HepG2 (cell line): ENCODE data around the gene GNAI2. TPM values are rescaled to one million over a fixed set of nuclear protein-coding genes. Genes with fewer than 3 reads are reported as not detected.

Experiments used
- AHR ChIP-seq: IDR thresholded peaks from 2 replicates; pipeline ENCODE4 v1.6.1; 2018; ENCODE audit warnings: missing genetic modification reagents, missing compliant biosample characterization
- BCL6 ChIP-seq: IDR thresholded peaks from 2 replicates; pipeline ENCODE4 v1.6.1; 2016; ENCODE audit warnings: missing genetic modification reagents, missing compliant biosample characterization
- CBFB ChIP-seq: sonication (generic); formaldehyde crosslinking; IDR thresholded peaks from 2 replicates; pipeline ENCODE4 v1.4.0; 2020; ENCODE audit warnings: missing genetic modification reagents
- CHCHD3 ChIP-seq: sonication (generic); formaldehyde crosslinking; IDR thresholded peaks from 2 replicates; pipeline ENCODE4 v1.8.0; 2022; ENCODE audit warnings: mild to moderate bottlenecking, missing genetic modification reagents, moderate library complexity
- DPF2 ChIP-seq: sonication (generic); formaldehyde crosslinking; IDR thresholded peaks from 2 replicates; pipeline ENCODE4 v1.4.0; 2020; ENCODE audit warnings: mild to moderate bottlenecking, low read depth, missing genetic modification reagents, borderline replicate concordance
- HDAC6 ChIP-seq: fragments of 200-600 bp; sonication (generic); IDR thresholded peaks from 2 replicates; pipeline ENCODE4 v1.7.0; 2017; ENCODE audit warnings: mild to moderate bottlenecking, antibody characterized with exemption, low read length, low read depth
- HOXA3 ChIP-seq: sonication (generic); formaldehyde crosslinking; IDR thresholded peaks from 2 replicates; pipeline ENCODE4 v1.5.0; 2020; ENCODE audit warnings: missing genetic modification reagents
- IRF2 ChIP-seq: IDR thresholded peaks from 2 replicates; pipeline ENCODE4 v1.6.1; 2018; ENCODE audit warnings: missing genetic modification reagents, missing compliant biosample characterization
- MTERF4 ChIP-seq: sonication (generic); formaldehyde crosslinking; IDR thresholded peaks from 2 replicates; pipeline ENCODE4 v1.8.0; 2023; ENCODE audit warnings: mild to moderate bottlenecking, missing genetic modification reagents
- PCBP1 ChIP-seq: fragments of 200-400 bp; formaldehyde crosslinking; IDR thresholded peaks from 2 replicates; pipeline ENCODE4 v1.6.1; 2017; ENCODE audit warnings: mild to moderate bottlenecking, low read depth, low read length, borderline replicate concordance
- ZFP1 ChIP-seq: IDR thresholded peaks from 2 replicates; pipeline ENCODE4 v1.6.1; 2016
- ZKSCAN8 ChIP-seq: IDR thresholded peaks from 2 replicates; pipeline ENCODE4 v1.6.1; 2016; ENCODE audit warnings: borderline replicate concordance, missing genetic modification reagents, missing compliant biosample characterization
- ZMYM2 ChIP-seq: sonication (generic); formaldehyde crosslinking; IDR thresholded peaks from 2 replicates; pipeline ENCODE4 v1.8.0; 2022; ENCODE audit warnings: mild to moderate bottlenecking, missing genetic modification reagents
- ZNF10 ChIP-seq: sonication (generic); formaldehyde crosslinking; IDR thresholded peaks from 2 replicates; pipeline ENCODE4 v1.4.0; 2020; ENCODE audit warnings: mild to moderate bottlenecking, low read depth, missing genetic modification reagents, borderline replicate concordance
- ZNF260 ChIP-seq: sonication (generic); formaldehyde crosslinking; IDR thresholded peaks from 2 replicates; pipeline ENCODE4 v1.4.0; 2020; ENCODE audit warnings: missing genetic modification reagents, low read depth, mild to moderate bottlenecking, borderline replicate concordance
- ZNF768 ChIP-seq: sonication (generic); formaldehyde crosslinking; IDR thresholded peaks from 2 replicates; pipeline ENCODE4 v1.4.0; 2020; ENCODE audit warnings: missing genetic modification reagents
- polyA plus RNA-seq, 8 experiments: library from polyadenylated mRNA; depleted of rRNA in 3 of 8; stranded (reverse) in 7 of 8; unstranded in 1 of 8; fragments of >200 nt; fragmentation: Illumina TruSeq in 4 of 8; extraction: Trizol in 4 of 8; gene quantifications; 2 replicates each; pipeline versions ENCODE4 v1.2.1 to v1.2.3, GENCODE V29; 2011 to 2016; ENCODE audit warnings: low read depth in 4 of 8, missing spikeins in 1 of 8, mixed read lengths in 1 of 8; ENCODE audit not compliant: insufficient read depth in 1 of 8
- total RNA-seq, 5 experiments: library from RNA; depleted of rRNA; stranded (reverse); fragments of >200 nt; fragmentation: Illumina TruSeq; extraction: Trizol; gene quantifications; 2 replicates each; pipeline ENCODE4 v1.2.3, GENCODE V29; 2016; ENCODE audit warnings: low read depth in 1 of 5
- TF ChIP-seq, protein P1 (sequence below): sonication (generic); formaldehyde crosslinking; IDR thresholded peaks from 2 replicates; pipeline ENCODE4 v1.4.0; 2020; ENCODE audit warnings: mild to moderate bottlenecking, missing genetic modification reagents, borderline replicate concordance
- TF ChIP-seq, protein P2 (sequence below): sonication (generic); formaldehyde crosslinking; IDR thresholded peaks from 2 replicates; pipeline ENCODE4 v1.4.0; 2020; ENCODE audit warnings: low read depth, mild to moderate bottlenecking, missing genetic modification reagents
- TF ChIP-seq, protein P3 (sequence below): sonication (generic); formaldehyde crosslinking; IDR thresholded peaks from 2 replicates; pipeline ENCODE4 v1.4.0; 2020; ENCODE audit warnings: missing genetic modification reagents
- TF ChIP-seq, protein P4 (sequence below): sonication (generic); formaldehyde crosslinking; IDR thresholded peaks from 2 replicates; pipeline ENCODE4 v1.8.0; 2022; ENCODE audit warnings: mild to moderate bottlenecking, missing genetic modification reagents, borderline replicate concordance
- TF ChIP-seq, protein P5 (sequence below): sonication (generic); formaldehyde crosslinking; IDR thresholded peaks from 2 replicates; pipeline ENCODE4 v1.5.0; 2020; ENCODE audit warnings: mild to moderate bottlenecking, low read depth, missing genetic modification reagents, borderline replicate concordance

The GNAI2 gene
- total and polyA plus RNA-seq, 2 of the 13 experiments (the other 11 are each of a cell fraction or from before 2014, with no cell fraction given), result 51.1 to 66.2 TPM

GRCh38 chr3:50235716-50236483, at the start of gene GNAI2 (continued):
- TF ChIP-seq PCBP1, result no peak
- no peak for TF ChIP-seq ZNF260 (CRISPR knock-in tag)
- TF ChIP-seq CBFB (CRISPR knock-in tag), result no peak
- no peak for TF ChIP-seq CHCHD3 (CRISPR knock-in tag)
- TF ChIP-seq, protein P1, sequence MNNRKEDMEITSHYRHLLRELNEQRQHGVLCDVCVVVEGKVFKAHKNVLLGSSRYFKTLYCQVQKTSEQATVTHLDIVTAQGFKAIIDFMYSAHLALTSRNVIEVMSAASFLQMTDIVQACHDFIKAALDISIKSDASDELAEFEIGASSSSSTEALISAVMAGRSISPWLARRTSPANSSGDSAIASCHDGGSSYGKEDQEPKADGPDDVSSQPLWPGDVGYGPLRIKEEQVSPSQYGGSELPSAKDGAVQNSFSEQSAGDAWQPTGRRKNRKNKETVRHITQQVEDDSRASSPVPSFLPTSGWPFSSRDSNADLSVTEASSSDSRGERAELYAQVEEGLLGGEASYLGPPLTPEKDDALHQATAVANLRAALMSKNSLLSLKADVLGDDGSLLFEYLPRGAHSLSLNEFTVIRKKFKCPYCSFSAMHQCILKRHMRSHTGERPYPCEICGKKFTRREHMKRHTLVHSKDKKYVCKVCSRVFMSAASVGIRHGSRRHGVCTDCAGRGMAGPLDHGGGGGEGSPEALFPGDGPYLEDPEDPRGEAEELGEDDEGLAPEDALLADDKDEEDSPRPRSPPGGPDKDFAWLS, result no peak
- TF ChIP-seq MTERF4 (CRISPR knock-in tag), result no peak
- no peak for TF ChIP-seq ZKSCAN8 (CRISPR knock-in tag)
- no peak for TF ChIP-seq BCL6 (CRISPR knock-in tag)
- TF ChIP-seq ZMYM2, result no peak
- no peak for TF ChIP-seq DPF2 (CRISPR knock-in tag)
- TF ChIP-seq ZNF768 (CRISPR knock-in tag), result 0 out of 2 replicates have a peak, but pooled peaks have one; percentile 28
- TF ChIP-seq, protein P2, sequence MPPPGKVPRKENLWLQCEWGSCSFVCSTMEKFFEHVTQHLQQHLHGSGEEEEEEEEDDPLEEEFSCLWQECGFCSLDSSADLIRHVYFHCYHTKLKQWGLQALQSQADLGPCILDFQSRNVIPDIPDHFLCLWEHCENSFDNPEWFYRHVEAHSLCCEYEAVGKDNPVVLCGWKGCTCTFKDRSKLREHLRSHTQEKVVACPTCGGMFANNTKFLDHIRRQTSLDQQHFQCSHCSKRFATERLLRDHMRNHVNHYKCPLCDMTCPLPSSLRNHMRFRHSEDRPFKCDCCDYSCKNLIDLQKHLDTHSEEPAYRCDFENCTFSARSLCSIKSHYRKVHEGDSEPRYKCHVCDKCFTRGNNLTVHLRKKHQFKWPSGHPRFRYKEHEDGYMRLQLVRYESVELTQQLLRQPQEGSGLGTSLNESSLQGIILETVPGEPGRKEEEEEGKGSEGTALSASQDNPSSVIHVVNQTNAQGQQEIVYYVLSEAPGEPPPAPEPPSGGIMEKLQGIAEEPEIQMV (CRISPR knock-in tag), result no peak; the same call in 1 of the 2 replicates
- no peak for TF ChIP-seq IRF2 (CRISPR knock-in tag)
- TF ChIP-seq, protein P3, sequence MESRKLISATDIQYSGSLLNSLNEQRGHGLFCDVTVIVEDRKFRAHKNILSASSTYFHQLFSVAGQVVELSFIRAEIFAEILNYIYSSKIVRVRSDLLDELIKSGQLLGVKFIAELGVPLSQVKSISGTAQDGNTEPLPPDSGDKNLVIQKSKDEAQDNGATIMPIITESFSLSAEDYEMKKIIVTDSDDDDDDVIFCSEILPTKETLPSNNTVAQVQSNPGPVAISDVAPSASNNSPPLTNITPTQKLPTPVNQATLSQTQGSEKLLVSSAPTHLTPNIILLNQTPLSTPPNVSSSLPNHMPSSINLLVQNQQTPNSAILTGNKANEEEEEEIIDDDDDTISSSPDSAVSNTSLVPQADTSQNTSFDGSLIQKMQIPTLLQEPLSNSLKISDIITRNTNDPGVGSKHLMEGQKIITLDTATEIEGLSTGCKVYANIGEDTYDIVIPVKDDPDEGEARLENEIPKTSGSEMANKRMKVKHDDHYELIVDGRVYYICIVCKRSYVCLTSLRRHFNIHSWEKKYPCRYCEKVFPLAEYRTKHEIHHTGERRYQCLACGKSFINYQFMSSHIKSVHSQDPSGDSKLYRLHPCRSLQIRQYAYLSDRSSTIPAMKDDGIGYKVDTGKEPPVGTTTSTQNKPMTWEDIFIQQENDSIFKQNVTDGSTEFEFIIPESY (CRISPR knock-in tag), result no peak
- TF ChIP-seq, protein P4, sequence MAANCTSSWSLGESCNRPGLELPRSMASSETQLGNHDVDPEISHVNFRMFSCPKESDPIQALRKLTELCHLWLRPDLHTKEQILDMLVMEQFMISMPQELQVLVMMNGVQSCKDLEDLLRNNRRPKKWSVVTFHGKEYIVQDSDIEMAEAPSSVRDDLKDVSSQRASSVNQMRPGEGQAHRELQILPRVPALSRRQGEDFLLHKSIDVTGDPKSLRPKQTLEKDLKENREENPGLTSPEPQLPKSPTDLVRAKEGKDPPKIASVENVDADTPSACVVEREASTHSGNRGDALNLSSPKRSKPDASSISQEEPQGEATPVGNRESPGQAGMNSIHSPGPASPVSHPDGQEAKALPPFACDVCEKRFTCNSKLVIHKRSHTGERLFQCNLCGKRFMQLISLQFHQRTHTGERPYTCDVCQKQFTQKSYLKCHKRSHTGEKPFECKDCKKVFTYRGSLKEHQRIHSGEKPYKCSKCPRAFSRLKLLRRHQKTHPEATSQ (CRISPR knock-in tag), result no peak
- 0 out of 2 replicates have a peak, but pooled peaks have one; percentile 37 for TF ChIP-seq ZFP1 (CRISPR knock-in tag)
- peak; percentile 17; the same call in 1 of the 2 replicates for TF ChIP-seq HOXA3 (CRISPR knock-in tag)
- no peak for TF ChIP-seq AHR
- TF ChIP-seq, protein P5, sequence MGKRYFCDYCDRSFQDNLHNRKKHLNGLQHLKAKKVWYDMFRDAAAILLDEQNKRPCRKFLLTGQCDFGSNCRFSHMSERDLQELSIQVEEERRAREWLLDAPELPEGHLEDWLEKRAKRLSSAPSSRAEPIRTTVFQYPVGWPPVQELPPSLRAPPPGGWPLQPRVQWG (CRISPR knock-in tag), result no peak
- no peak for TF ChIP-seq HDAC6
- TF ChIP-seq ZNF10, result no peak
